GM19238 (cell line): ENCODE measurements around the gene TENT4A.
"Not testable (repeated sequence)": the region's sequence is repeated elsewhere in the genome, so short reads cannot be mapped to it uniquely, and the experiment has no call there.

Experiments
- DNase-seq: peaks from one replicate; pipeline ENCODE4 v3.0.0; 2011; ENCODE audit warnings: low spot score; ENCODE audit not compliant: insufficient read length

The TENT4A gene

GRCh38 chr5:6768590-6769230 lies 55.5 kb downstream of the TENT4A start:
- DNase-seq: no peak

GRCh38 chr5:6770826-6771607 lies 57.8 kb downstream of the TENT4A start:
- DNase-seq: no peak

GRCh38 chr5:6772886-6773285 lies 59.7 kb downstream of the TENT4A start:
- DNase-seq: no peak

- no peak for DNase-seq
These were observed 60.3 kb downstream of the TENT4A start for GRCh38 chr5:6773342-6774035.

- not testable (repeated sequence) for DNase-seq
These were observed 61.0 kb downstream of the TENT4A start for GRCh38 chr5:6774207-6774606.

GRCh38 chr5:6774721-6775204 lies 61.5 kb downstream of the TENT4A start:
- no peak for DNase-seq

GRCh38 chr5:6775571-6775970 lies 62.3 kb downstream of the TENT4A start:
- DNase-seq: no peak

- no peak for DNase-seq
These were observed 67.7 kb downstream of the TENT4A start for GRCh38 chr5:6780802-6781391.

GRCh38 chr5:6781716-6782115 lies 68.5 kb downstream of the TENT4A start:
- no peak for DNase-seq

- DNase-seq: no peak
These were observed 70.6 kb downstream of the TENT4A start for GRCh38 chr5:6783787-6784186.

GRCh38 chr5:6784481-6784880 lies 71.2 kb downstream of the TENT4A start:
- DNase-seq: no peak

- DNase-seq: no peak
These were observed 72.1 kb downstream of the TENT4A start for GRCh38 chr5:6785161-6785860.

- DNase-seq: no peak
These were observed 72.6 kb downstream of the TENT4A start for GRCh38 chr5:6785861-6786180.

- no peak for DNase-seq
These were observed 73.7 kb downstream of the TENT4A start for GRCh38 chr5:6786786-6787495.

- no peak for DNase-seq
These were observed 74.7 kb downstream of the TENT4A start for GRCh38 chr5:6787941-6788340.

- DNase-seq: no peak
These were observed 75.2 kb downstream of the TENT4A start for GRCh38 chr5:6788439-6788838.

GRCh38 chr5:6788956-6789649 lies 75.9 kb downstream of the TENT4A start:
- no peak for DNase-seq

GRCh38 chr5:6790346-6790865 lies 77.2 kb downstream of the TENT4A start:
- DNase-seq: no peak

GRCh38 chr5:6791031-6791430 lies 77.8 kb downstream of the TENT4A start:
- no peak for DNase-seq

GRCh38 chr5:6792376-6792775 lies 79.1 kb downstream of the TENT4A start:
- DNase-seq: no peak
